ENCODE data around the gene NEK5.
"Not testable (repeated sequence)": the region's sequence is repeated elsewhere in the genome, so short reads cannot be mapped to it uniquely, and the experiment has no call there.

Gene NEK5

GRCh38 chr13:52128714-52129700 is at the start of gene NEK5:
NEK5 (minus strand) TSS chr13:52129073; CDS start chr13:52127482, 1,591 bp downstream.
- peak; percentile 84 for DNase-seq (ENCODE audit: low read depth, low spot score)

GRCh38 chr13:52177276-52177675 is 48.4 kb upstream of the NEK5 start:
- DNase-seq (ENCODE audit: low read depth, low spot score) = no peak

- DNase-seq (ENCODE audit: low read depth, low spot score) = not testable (repeated sequence)
Measured at GRCh38 chr13:52173970-52174369, 45.1 kb upstream of the NEK5 start.

GRCh38 chr13:52173373-52173772 is 44.5 kb upstream of the NEK5 start:
- DNase-seq (ENCODE audit: low read depth, low spot score) = no peak

GRCh38 chr13:52171686-52172085 is 42.8 kb upstream of the NEK5 start:
- not testable (repeated sequence) for DNase-seq (ENCODE audit: low read depth, low spot score)

GRCh38 chr13:52170828-52171391 is 42.0 kb upstream of the NEK5 start:
- not testable (repeated sequence) for DNase-seq (ENCODE audit: low read depth, low spot score)

- no peak for DNase-seq (ENCODE audit: low read depth, low spot score)
Measured at GRCh38 chr13:52169839-52170238, 41.0 kb upstream of the NEK5 start.

- no peak for DNase-seq (ENCODE audit: low read depth, low spot score)
Measured at GRCh38 chr13:52165411-52165810, 36.5 kb upstream of the NEK5 start.

GRCh38 chr13:52164989-52165388 is 36.1 kb upstream of the NEK5 start:
- no peak for DNase-seq (ENCODE audit: low read depth, low spot score)

GRCh38 chr13:52163878-52164277 is 35.0 kb upstream of the NEK5 start:
- DNase-seq (ENCODE audit: low read depth, low spot score) = not testable (repeated sequence)

GRCh38 chr13:52162279-52163101 is 33.6 kb upstream of the NEK5 start:
- no peak for DNase-seq (ENCODE audit: low read depth, low spot score)

GRCh38 chr13:52161181-52161646 is 32.3 kb upstream of the NEK5 start:
- no peak for DNase-seq (ENCODE audit: low read depth, low spot score)

GRCh38 chr13:52160506-52160905 is 31.6 kb upstream of the NEK5 start:
- no peak for DNase-seq (ENCODE audit: low read depth, low spot score)

GRCh38 chr13:52160053-52160452 is 31.2 kb upstream of the NEK5 start:
- no peak for DNase-seq (ENCODE audit: low read depth, low spot score)

- peak; percentile 83 for DNase-seq (ENCODE audit: low read depth, low spot score)
Measured at GRCh38 chr13:52159159-52159982, 30.5 kb upstream of the NEK5 start, which contains the start of gene NEK3. NEK3 (minus strand) TSS chr13:52159597; CDS start chr13:52156191, 3,406 bp downstream.

- DNase-seq (ENCODE audit: low read depth, low spot score) = no peak
Measured at GRCh38 chr13:52158629-52159158, 29.8 kb upstream of the NEK5 start.

GRCh38 chr13:52156724-52157261 is 27.9 kb upstream of the NEK5 start:
- no peak for DNase-seq (ENCODE audit: low read depth, low spot score)

- no peak for DNase-seq (ENCODE audit: low read depth, low spot score)
Measured at GRCh38 chr13:52155177-52155576, 26.3 kb upstream of the NEK5 start.

GRCh38 chr13:52147225-52147624 is 18.4 kb upstream of the NEK5 start:
- no peak for DNase-seq (ENCODE audit: low read depth, low spot score)

- no peak for DNase-seq (ENCODE audit: low read depth, low spot score)
Measured at GRCh38 chr13:52141299-52141698, 12.4 kb upstream of the NEK5 start.

Measured in ELF-1 (cell line).